ENCODE results near the gene GNLY.
"Not testable (repeated sequence)": the region's sequence is repeated elsewhere in the genome, so short reads cannot be mapped to it uniquely, and the experiment has no call there.

The GNLY gene

GRCh38 chr2:85665264-85665937, 28.8 kb upstream of the GNLY start:
- no peak for DNase-seq (ENCODE audit: low spot score)

DNA sequence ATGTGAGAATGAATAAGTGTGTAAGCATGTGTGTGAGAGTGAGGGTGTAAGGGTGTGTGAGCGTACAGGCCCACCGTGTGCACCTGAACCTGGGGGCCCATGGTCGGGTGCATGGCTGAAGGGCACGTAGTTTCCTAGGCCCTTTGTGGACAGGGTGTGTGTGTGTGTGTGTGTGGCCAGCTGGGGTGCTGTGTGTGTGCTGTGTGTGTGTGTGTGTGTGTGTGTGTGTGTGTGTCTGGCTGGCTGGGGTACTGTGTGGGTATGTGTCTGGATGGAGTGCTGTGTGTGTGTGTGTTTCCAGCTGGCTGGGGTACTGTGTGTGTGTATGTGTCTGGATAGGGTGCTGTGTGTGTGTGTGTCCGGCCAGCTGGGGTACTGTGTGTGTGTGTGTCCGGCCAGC, 28.1 kb upstream of the GNLY start:
- DNase-seq (ENCODE audit: low spot score): no peak

- DNase-seq (ENCODE audit: low spot score): no peak
These were observed 27.5 kb upstream of the GNLY start for GRCh38 chr2:85666435-85667316.

- no peak for DNase-seq (ENCODE audit: low spot score)
These were observed 26.6 kb upstream of the GNLY start for GRCh38 chr2:85667561-85668008.

- DNase-seq (ENCODE audit: low spot score): no peak
These were observed 25.9 kb upstream of the GNLY start, which contains the start of gene SFTPB for GRCh38 chr2:85668009-85668856. SFTPB (minus strand) TSS chr2:85668199; CDS start chr2:85668183, 16 bp downstream.

- DNase-seq (ENCODE audit: low spot score): no peak
These were observed 25.4 kb upstream of the GNLY start for GRCh38 chr2:85668857-85669142.

- DNase-seq (ENCODE audit: low spot score): no peak
These were observed 24.6 kb upstream of the GNLY start for GRCh38 chr2:85669549-85669948.

DNA sequence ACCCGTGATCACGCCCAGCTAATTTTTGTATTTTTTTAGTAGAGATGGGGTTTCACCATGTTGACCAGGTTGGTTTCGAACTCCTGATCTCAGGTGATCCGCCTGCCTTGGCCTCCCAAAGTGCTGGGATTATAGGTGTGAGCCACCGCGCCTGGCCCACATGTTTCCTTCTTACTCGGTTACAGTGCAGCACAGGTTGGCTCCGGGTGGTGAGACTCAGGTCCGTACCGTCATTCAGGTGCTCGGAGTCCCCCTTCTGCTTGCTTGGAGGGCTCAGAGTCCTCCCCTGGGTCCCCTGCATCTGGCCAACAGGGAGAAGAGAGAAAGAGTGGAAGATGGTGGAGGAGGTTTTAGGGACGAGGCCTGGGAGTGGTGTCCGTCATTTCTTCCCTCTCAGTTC, 23.7 kb upstream of the GNLY start:
- DNase-seq (ENCODE audit: low spot score): not testable (repeated sequence)

GRCh38 chr2:85672456-85672855, 21.7 kb upstream of the GNLY start:
- DNase-seq (ENCODE audit: low spot score): no peak

- no peak for DNase-seq (ENCODE audit: low spot score)
These were observed 20.3 kb upstream of the GNLY start for GRCh38 chr2:85673716-85674375.

DNA sequence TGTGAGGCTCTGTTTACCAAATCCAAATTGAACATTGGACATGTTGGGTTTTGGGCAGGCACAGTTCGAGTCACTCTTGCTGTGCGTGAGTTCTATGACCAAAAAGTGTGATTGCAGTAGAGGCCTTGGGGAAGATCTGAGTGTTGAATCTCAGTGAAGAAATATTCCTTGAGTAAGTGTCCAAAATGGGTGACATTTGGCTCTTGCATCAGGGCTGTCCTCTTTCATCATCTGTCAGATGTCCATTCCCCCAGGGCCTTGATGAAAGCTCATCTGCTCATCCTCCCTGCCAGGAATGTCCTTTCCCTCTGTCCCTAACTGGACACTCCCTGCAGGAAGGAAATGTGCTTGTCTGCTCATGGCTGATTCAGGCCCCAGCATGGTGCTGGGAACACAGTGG, 19.7 kb upstream of the GNLY start:
- no peak for DNase-seq (ENCODE audit: low spot score)

- no peak for DNase-seq (ENCODE audit: low spot score)
These were observed 18.7 kb upstream of the GNLY start for GRCh38 chr2:85675427-85675826.

DNA sequence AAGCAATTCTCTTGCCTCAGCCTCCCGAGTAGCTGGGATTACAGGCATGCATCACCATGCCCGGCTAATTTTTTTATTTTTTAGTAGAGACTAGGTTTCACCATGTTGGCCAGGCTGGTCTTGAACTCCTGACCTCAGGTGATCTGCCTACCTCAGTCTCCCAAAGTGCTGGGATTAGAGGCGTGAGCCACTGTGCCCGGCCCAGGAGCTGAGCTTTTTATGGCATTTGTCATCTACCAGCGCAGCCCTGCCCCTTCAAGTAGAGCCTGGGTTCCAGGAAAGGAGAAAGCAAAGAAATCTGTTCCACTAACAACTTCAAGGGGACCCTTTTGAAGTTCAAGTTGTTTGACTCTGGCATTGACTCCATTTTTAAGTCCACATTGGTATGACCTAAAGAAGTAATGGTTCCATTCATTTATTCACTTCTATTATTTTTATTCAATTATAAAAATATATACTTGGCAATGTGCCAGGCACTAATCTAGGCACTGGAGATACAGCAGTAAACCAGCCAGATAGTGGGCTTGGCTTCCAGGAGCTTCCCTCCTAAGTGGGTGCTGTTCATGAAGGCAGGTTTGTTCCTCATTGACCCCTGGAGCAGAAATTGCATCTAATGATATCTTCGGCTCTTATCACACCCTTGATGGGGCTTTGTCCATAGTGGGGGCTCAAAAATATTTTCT, 18.2 kb upstream of the GNLY start:
- DNase-seq (ENCODE audit: low spot score): no peak

GRCh38 chr2:85678377-85678776, 15.8 kb upstream of the GNLY start:
- no peak for DNase-seq (ENCODE audit: low spot score)

GRCh38 chr2:85678794-85679672, 15.1 kb upstream of the GNLY start:
- DNase-seq (ENCODE audit: low spot score): peak; percentile 51

DNA sequence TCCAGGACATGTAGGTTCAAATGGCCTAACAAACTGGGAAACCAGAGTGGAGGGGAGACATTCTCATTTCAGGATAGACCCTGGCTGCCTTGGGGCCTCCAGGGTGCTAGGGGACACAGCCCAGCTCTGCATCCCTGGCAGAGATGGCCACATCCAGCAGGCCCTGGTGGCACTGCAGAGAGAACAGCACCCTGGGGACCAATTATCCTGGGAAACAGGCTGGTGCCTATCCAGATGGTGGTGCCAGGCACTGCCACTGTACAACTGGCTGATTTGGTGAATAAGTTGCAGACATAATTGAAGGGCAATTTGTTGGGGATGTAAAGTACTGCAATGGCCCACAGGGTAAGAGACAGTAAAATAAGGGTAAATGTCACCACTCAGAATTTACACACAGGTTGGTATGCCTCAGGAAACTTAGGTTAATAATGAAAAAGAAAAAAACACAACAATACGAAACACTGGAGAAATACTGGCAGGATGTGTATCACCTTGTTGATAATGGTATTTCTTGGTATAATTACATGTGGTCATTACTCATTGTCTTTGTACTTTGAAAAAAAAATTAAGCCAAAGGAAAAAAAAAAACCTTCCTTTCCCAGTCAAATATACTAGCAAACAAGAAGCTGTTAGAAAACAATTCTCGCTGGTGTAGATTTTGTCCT, 13.3 kb upstream of the GNLY start:
- DNase-seq (ENCODE audit: low spot score): no peak

- DNase-seq (ENCODE audit: low spot score): no peak
These were observed 12.8 kb upstream of the GNLY start for GRCh38 chr2:85681372-85681763.

- DNase-seq (ENCODE audit: low spot score): no peak
These were observed 12.4 kb upstream of the GNLY start for GRCh38 chr2:85681776-85682175.

GRCh38 chr2:85682378-85682777, 11.8 kb upstream of the GNLY start:
- no peak for DNase-seq (ENCODE audit: low spot score)

DNA sequence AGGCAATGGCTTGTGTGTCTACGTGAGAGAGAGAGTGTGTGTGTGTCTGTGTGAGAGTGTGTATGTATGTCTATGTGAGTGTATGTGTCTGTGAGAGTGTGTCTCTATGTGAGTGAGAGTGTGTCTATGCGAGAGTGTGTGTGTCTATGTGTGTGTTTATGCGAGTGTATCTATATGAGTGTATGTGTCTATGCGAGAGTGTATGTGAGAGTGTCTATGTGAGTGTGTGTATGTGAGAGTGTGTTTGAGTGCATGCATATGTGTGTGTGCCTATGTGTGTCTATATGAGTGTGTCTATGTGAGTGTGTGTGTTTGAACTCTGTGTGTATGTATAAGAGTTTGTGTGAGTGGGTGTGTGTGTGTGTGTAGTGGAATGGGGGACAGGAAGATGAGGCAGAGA, 9.8 kb upstream of the GNLY start:
- DNase-seq (ENCODE audit: low spot score): no peak
